Measurements from ENCODE around the gene PLLP.

The PLLP gene

GRCh38 chr16:57314161-57314785 is 29.8 kb upstream of the PLLP start:
- no peak for DNase-seq
- no peaks in the 10 kb centered on the region for H3K36me3 ChIP-seq (replicated peaks)
- no peak overlapping the region for H3K4me3 ChIP-seq (ENCODE audit: low read depth, low read length)
- in situ Hi-C loops (cut with HindIII; ENCODE audit: low pct_ligation_motif_present, low sequenced_read_pairs), result no loop called here
- no peak overlapping the region for H3K27ac ChIP-seq
- H3K27me3 ChIP-seq (replicated peaks), result no peaks in the 10 kb centered on the region
- TF ChIP-seq, protein P1, sequence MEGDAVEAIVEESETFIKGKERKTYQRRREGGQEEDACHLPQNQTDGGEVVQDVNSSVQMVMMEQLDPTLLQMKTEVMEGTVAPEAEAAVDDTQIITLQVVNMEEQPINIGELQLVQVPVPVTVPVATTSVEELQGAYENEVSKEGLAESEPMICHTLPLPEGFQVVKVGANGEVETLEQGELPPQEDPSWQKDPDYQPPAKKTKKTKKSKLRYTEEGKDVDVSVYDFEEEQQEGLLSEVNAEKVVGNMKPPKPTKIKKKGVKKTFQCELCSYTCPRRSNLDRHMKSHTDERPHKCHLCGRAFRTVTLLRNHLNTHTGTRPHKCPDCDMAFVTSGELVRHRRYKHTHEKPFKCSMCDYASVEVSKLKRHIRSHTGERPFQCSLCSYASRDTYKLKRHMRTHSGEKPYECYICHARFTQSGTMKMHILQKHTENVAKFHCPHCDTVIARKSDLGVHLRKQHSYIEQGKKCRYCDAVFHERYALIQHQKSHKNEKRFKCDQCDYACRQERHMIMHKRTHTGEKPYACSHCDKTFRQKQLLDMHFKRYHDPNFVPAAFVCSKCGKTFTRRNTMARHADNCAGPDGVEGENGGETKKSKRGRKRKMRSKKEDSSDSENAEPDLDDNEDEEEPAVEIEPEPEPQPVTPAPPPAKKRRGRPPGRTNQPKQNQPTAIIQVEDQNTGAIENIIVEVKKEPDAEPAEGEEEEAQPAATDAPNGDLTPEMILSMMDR (IDR thresholded peaks at IDR 0.05; ENCODE audit: low read depth, low read length, missing control alignments), result no peak

DNA sequence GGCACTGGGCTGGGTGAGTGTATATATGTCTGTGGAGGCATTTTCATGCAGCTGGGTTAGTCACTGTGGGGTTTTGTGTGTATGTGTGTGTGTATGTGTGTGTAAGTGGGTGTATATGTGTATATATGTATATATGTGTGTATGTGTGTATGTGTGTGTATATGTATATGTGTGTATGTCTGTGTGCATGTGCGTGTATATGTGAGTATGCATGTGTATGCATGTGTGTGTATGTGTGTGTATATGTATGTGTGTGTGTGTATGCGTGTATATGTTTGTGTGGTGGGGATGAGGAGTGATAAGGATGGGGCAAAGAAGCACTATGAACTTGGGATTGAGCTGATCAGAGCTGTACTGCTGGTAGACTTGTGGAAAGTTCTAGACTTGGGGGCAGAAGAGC is 29.0 kb upstream of the PLLP start:
- Histone ChIP-seq H3K27ac (no peak overlapping the region), H3K4me3 (ENCODE audit: low read depth, low read length) (no peak overlapping the region), H3K27me3 (replicated peaks) (no peaks in the 10 kb centered on the region), H3K36me3 (replicated peaks) (no peaks in the 10 kb centered on the region)
- DNase-seq, result no peak
- in situ Hi-C loops (cut with HindIII; ENCODE audit: low pct_ligation_motif_present, low sequenced_read_pairs), result no loop called here
- TF ChIP-seq, protein P1 (IDR thresholded peaks at IDR 0.05; ENCODE audit: low read depth, low read length, missing control alignments), result no peak

GRCh38 chr16:57310801-57311200 is 26.3 kb upstream of the PLLP start:
- TF ChIP-seq, protein P1 (IDR thresholded peaks at IDR 0.05; ENCODE audit: low read depth, low read length, missing control alignments), result no peak
- Histone ChIP-seq H3K36me3 (replicated peaks) (no peaks in the 10 kb centered on the region), H3K27me3 (replicated peaks) (no peaks in the 10 kb centered on the region), H3K4me3 (ENCODE audit: low read depth, low read length) (no peak overlapping the region), H3K27ac (no peak overlapping the region)
- DNase-seq, result no peak
- in situ Hi-C loops (cut with HindIII; ENCODE audit: low pct_ligation_motif_present, low sequenced_read_pairs), result no loop called here

DNA sequence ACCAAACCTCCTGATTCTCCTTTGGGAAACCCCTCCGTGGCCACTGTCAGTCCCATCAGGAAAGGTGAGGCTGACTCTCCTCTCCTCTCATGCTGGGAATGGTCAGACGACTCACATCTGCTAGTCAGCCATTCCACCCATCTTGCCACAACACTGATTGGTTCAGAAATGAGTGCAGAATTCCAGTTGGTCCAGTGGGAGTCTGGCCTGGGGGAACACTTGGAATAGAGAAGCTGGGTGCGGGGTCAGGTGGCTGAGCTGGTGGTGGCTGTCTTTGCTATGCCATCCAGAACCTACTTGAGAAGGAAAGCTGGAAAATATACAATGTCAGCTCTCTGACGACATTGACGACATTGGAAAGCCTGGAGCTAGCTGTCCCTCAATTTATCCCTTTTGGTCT is 23.6 kb upstream of the PLLP start:
- no peak for DNase-seq
- H3K36me3 ChIP-seq (replicated peaks), result no peaks in the 10 kb centered on the region
- H3K27me3 ChIP-seq (replicated peaks), result no peaks in the 10 kb centered on the region
- TF ChIP-seq, protein P1 (IDR thresholded peaks at IDR 0.05; ENCODE audit: low read depth, low read length, missing control alignments), result no peak
- no peak overlapping the region for H3K4me3 ChIP-seq (ENCODE audit: low read depth, low read length)
- H3K27ac ChIP-seq, result no peak overlapping the region
- in situ Hi-C loops (cut with HindIII; ENCODE audit: low pct_ligation_motif_present, low sequenced_read_pairs), result no loop called here

- DNase-seq, result no peak
- TF ChIP-seq, protein P1 (IDR thresholded peaks at IDR 0.05; ENCODE audit: low read depth, low read length, missing control alignments), result no peak
These were observed 22.9 kb upstream of the PLLP start for GRCh38 chr16:57307365-57307764.

More at GRCh38 chr16:57307365-57307764, 22.9 kb upstream of the PLLP start:
- H3K27ac ChIP-seq, result no peak overlapping the region
- H3K36me3 ChIP-seq (replicated peaks), result no peaks in the 10 kb centered on the region
- no peaks in the 10 kb centered on the region for H3K27me3 ChIP-seq (replicated peaks)
- in situ Hi-C loops (cut with HindIII; ENCODE audit: low pct_ligation_motif_present, low sequenced_read_pairs), result no loop called here
- no peak overlapping the region for H3K4me3 ChIP-seq (ENCODE audit: low read depth, low read length)

All from brain microvascular endothelial cell (primary cell).